Right atrium auricular region (tissue), 2 donors: ENCODE results near the gene TMPRSS7. TPM values are rescaled to one million over a fixed set of nuclear protein-coding genes. Genes with fewer than 3 reads are reported as not detected.

ENCODE experiments used
- DNase-seq: peaks from one replicate; pipeline ENCODE4 v3.0.0-alpha.2; 2019; ENCODE audit warnings: low spot score
- H3K27ac ChIP-seq, 2 donors: fragments of 200-600 bp; sonication (generic); 1 replicate in 1 of 2; 2 replicates in 1 of 2; pipeline ENCODE4 v1.5.1; 2016 to 2019
- H3K27me3 ChIP-seq, 2 donors: fragments of 200-600 bp; sonication (generic); one replicate each; pipeline versions ENCODE4 v1.5.1 to v1.6.0; 2017 to 2019
- H3K36me3 ChIP-seq: fragments of 200-600 bp; sonication (generic); one replicate; pipeline ENCODE4 v1.5.1; 2016
- H3K4me1 ChIP-seq, 2 donors: fragments of 200-600 bp; sonication (generic); one replicate each; pipeline versions ENCODE4 v1.5.1 to v1.6.0; 2017 to 2019
- H3K4me3 ChIP-seq, 2 donors: fragments of 200-600 bp; sonication (generic); 1 replicate in 1 of 2; 2 replicates in 1 of 2; pipeline ENCODE4 v1.5.1; 2017 to 2019; ENCODE audit warnings: mild to moderate bottlenecking in 1 of 2, moderate library complexity in 1 of 2
- H3K9me3 ChIP-seq, 2 donors: fragments of 200-600 bp; sonication (generic); one replicate each; pipeline ENCODE4 v1.5.1; 2019
- CTCF ChIP-seq, 2 donors: fragments of 200-600 bp; sonication (generic); IDR thresholded peaks; one replicate each; pipeline ENCODE4 v1.5.1; 2019; ENCODE audit warnings: antibody characterized with exemption in 2 of 2
- total RNA-seq, 2 donors: library from RNA; depleted of rRNA; stranded (reverse); fragments of >200 nt; gene quantifications; one replicate each; pipeline ENCODE4 v1.1.0, GENCODE V29; 2016

TMPRSS7 gene
- total RNA-seq, 2 donors from 2014 or later, result not detected

DNA sequence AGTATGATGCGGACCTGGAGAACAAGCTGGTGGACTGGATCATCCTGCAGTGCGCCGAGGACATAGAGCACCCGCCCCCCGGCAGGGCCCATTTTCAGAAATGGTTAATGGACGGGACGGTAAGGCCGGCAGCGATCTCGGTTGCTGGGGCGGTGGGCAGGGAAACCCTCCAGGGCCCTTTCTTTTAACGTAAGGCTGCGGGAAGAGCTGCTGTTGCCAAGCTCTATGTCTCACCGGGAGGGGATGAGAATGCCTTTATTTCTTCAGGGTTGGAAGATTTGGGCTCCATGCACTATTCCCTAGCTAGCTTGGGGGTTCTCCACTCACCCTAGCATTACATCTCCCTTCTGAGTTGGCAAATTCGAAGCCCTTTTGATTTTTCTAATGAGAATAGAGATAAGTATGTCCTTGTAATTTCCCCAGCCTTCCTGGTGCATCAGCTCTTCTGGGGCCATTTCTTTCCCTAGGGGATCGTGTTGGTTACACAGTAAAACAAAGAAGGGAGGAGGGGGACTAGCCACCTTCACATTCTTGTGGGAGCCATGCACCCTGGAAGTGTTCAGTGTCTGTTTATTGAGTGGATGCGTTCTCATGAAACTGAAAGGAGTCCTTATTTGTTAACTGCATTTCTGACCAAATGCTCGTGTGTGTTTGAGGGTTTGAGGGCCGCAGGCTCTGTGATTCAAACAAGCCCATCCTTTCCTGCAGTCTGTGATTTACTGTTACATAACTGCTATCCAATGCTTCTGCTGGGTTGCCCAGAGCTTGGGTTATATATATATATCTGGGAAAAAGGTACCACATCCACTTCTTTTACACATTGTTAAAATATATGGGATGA is 34.8 kb upstream of the TMPRSS7 start:
- no peak for DNase-seq
- Histone ChIP-seq H3K27me3 (no peaks in the 10 kb centered on the region), H3K27ac (no peak overlapping the region), H3K9me3 (no peaks in the 10 kb centered on the region), H3K4me1 (peaks cover 0 to 13% of the 10 kb centered on the region in 2 donors), H3K4me3 (peak overlapping the region; percentile 18 to 44), H3K36me3 (no peaks in the 10 kb centered on the region)
- TF ChIP-seq CTCF (IDR thresholded peaks at IDR 0.05), result no peak

- H3K36me3 ChIP-seq, result no peaks in the 10 kb centered on the region
- TF ChIP-seq CTCF (IDR thresholded peaks at IDR 0.05), result no peak
- no peak overlapping the region for H3K27ac ChIP-seq
- no peaks in the 10 kb centered on the region for H3K9me3 ChIP-seq
- H3K4me1 ChIP-seq, result peaks cover 0 to 13% of the 10 kb centered on the region in 2 donors
- no peaks in the 10 kb centered on the region for H3K27me3 ChIP-seq
- no peak for DNase-seq
- H3K4me3 ChIP-seq, result no peak overlapping the region
These were observed 34.2 kb upstream of the TMPRSS7 start for GRCh38 chr3:112000367-112000771.

- Histone ChIP-seq H3K9me3 (no peaks in the 10 kb centered on the region), H3K4me1 (peaks cover 0 to 13% of the 10 kb centered on the region in 2 donors), H3K27ac (no peak overlapping the region), H3K36me3 (no peaks in the 10 kb centered on the region), H3K4me3 (no peak overlapping the region), H3K27me3 (no peaks in the 10 kb centered on the region)
- no peak for DNase-seq
- no peak for TF ChIP-seq CTCF (IDR thresholded peaks at IDR 0.05)
These were observed 33.6 kb upstream of the TMPRSS7 start for GRCh38 chr3:112000966-112001365.

- Histone ChIP-seq H3K4me3 (no peak overlapping the region), H3K9me3 (no peaks in the 10 kb centered on the region), H3K4me1 (peaks cover 0 to 13% of the 10 kb centered on the region in 2 donors), H3K36me3 (no peaks in the 10 kb centered on the region), H3K27ac (no peak overlapping the region), H3K27me3 (no peaks in the 10 kb centered on the region)
- no peak for DNase-seq
- no peak for TF ChIP-seq CTCF (IDR thresholded peaks at IDR 0.05)
These were observed 33.0 kb upstream of the TMPRSS7 start for GRCh38 chr3:112001526-112001925.

- Histone ChIP-seq H3K9me3 (no peaks in the 10 kb centered on the region), H3K36me3 (no peaks in the 10 kb centered on the region), H3K4me1 (peaks cover 0 to 13% of the 10 kb centered on the region in 2 donors), H3K27ac (no peak overlapping the region), H3K27me3 (no peaks in the 10 kb centered on the region), H3K4me3 (no peak overlapping the region)
- DNase-seq, result no peak
- no peak for TF ChIP-seq CTCF (IDR thresholded peaks at IDR 0.05)
These were observed 32.2 kb upstream of the TMPRSS7 start for GRCh38 chr3:112002096-112002971.
